Gastrocnemius medialis (tissue), 4 donors: Measurements from ENCODE around the gene SPOCK1.

Source experiments
- CTCF ChIP-seq, 5 experiments: fragments of 450-650 bp in 3 of 5; fragments of 200-600 bp in 2 of 5; sonication (generic) in 2 of 5; IDR thresholded peaks in 4 of 5; conservative IDR thresholded peaks in 1 of 5; 1 replicate in 4 of 5; 2 replicates in 1 of 5; pipeline ENCODE4 v1.5.1; 2016 to 2019; ENCODE audit warnings: antibody characterized with exemption in 5 of 5, mild to moderate bottlenecking in 3 of 5, moderate library complexity in 3 of 5
- POLR2A ChIP-seq, 2 donors: fragments of 450-650 bp; IDR thresholded peaks; one replicate each; pipeline ENCODE4 v1.6.1; 2017; ENCODE audit warnings: antibody characterized with exemption in 2 of 2, mild to moderate bottlenecking in 2 of 2, moderate library complexity in 2 of 2

DNA sequence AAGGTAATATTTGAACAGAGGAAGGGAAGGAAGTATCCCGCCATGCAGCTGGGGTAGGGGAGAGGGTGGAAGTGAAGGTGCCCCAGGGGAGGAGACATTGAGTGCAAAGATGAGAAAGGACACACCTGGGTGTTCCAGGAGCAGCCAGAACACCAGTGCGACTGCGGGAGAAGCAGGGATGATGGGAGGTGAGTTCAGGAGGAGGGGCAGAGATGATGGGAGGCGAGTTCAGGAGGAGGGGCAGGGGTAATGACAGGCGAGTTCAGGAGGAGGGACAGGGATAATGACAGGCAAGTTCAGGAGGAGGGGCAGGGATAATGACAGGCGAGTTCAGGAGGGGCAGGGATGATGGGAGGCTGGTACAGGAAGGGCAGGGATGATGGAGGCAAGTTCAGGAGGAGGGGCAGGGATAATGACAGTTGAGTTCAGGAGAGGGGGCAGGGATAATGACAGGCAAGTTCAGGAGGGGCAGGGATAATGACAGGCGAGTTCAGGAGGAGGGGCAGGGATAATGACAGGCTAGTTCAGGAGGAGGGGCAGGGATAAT lies 17.2 kb upstream of the SPOCK1 start:
- no peak for TF ChIP-seq CTCF (IDR thresholded peaks at IDR 0.05 in 4 of 5, conservative IDR thresholded peaks at IDR 0.05 in 1 of 5)
- TF ChIP-seq POLR2A (IDR thresholded peaks at IDR 0.05) = no peak
